ENCODE results near the gene ANO6.

The ANO6 gene

DNA sequence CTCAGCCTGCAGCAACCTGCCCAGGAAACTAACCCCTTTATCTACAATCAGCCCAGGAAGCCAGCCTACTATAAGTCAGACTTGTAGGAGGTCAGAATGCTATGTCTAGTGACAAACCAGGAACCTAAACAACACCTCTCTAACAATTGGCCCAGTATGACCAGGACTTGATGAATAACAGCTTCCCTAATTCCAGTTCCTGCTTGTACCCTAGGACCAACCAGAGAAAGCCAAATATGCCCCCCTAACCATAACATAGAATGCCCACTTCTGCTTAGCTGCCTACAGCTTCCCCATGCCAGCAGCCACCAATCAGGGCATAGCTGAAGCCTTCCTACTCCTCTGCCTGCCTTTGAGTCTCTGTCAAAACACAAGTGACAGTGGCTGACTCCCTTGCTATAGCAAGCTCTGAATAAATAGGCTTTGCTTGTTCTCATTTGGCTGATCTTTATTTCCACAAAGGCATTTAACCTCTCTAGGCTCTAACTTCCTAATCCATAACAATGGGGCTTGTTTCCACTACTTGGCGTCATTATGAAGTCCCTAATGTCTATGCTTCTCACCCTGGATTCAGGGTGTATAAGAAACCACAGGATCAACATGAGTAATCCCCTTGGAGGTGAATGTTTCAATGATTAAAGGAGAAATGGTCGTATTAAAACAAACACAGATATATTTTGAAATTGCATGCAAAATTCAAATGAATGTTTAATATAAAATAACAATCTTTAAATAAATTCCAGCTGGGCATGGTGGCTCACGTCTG lies 220.2 kb downstream of the ANO6 start:
- TF ChIP-seq CTCF (IDR thresholded peaks at IDR 0.05; ENCODE audit: low read depth, low read length, missing control alignments) = no peak
- no peak for DNase-seq (ENCODE audit: extremely low read depth, low read depth)
- H3K4me3 ChIP-seq (replicated peaks; ENCODE audit: low read depth, low read length) = no peak overlapping the region

- DNase-seq (ENCODE audit: extremely low read depth, low read depth) = no peak
- no peak overlapping the region for H3K4me3 ChIP-seq (replicated peaks; ENCODE audit: low read depth, low read length)
- TF ChIP-seq CTCF (IDR thresholded peaks at IDR 0.05; ENCODE audit: low read depth, low read length, missing control alignments) = no peak
Observed at GRCh38 chr12:45439039-45439438, 223.1 kb downstream of the ANO6 start.

DNA sequence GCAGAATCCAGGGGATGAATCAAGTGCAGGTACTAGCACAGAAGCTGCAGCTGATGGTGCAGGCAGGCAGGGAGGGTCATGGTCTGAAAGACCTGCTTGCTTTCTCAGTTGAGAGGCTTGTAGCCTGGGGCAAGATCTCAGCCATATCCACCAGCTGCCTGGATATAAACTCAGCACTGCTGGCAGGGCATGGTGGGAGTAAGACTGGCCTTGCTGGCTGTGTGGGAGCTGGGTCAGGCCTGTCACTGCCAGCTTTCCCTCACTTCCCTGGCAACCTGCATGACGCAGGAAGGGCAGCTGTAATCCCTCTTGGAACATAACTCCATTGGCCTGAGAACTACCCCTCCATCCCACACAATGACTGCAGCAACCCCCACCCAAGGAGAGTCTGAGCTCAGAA lies 230.1 kb downstream of the ANO6 start:
- TF ChIP-seq CTCF (IDR thresholded peaks at IDR 0.05; ENCODE audit: low read depth, low read length, missing control alignments) = no peak
- H3K4me3 ChIP-seq (replicated peaks; ENCODE audit: low read depth, low read length) = no peak overlapping the region
- no peak for DNase-seq (ENCODE audit: extremely low read depth, low read depth)

GRCh38 chr12:45458238-45458637 lies 242.3 kb downstream of the ANO6 start:
- DNase-seq (ENCODE audit: extremely low read depth, low read depth) = no peak
- no peak overlapping the region for H3K4me3 ChIP-seq (replicated peaks; ENCODE audit: low read depth, low read length)
- TF ChIP-seq CTCF (IDR thresholded peaks at IDR 0.05; ENCODE audit: low read depth, low read length, missing control alignments) = no peak

DNA sequence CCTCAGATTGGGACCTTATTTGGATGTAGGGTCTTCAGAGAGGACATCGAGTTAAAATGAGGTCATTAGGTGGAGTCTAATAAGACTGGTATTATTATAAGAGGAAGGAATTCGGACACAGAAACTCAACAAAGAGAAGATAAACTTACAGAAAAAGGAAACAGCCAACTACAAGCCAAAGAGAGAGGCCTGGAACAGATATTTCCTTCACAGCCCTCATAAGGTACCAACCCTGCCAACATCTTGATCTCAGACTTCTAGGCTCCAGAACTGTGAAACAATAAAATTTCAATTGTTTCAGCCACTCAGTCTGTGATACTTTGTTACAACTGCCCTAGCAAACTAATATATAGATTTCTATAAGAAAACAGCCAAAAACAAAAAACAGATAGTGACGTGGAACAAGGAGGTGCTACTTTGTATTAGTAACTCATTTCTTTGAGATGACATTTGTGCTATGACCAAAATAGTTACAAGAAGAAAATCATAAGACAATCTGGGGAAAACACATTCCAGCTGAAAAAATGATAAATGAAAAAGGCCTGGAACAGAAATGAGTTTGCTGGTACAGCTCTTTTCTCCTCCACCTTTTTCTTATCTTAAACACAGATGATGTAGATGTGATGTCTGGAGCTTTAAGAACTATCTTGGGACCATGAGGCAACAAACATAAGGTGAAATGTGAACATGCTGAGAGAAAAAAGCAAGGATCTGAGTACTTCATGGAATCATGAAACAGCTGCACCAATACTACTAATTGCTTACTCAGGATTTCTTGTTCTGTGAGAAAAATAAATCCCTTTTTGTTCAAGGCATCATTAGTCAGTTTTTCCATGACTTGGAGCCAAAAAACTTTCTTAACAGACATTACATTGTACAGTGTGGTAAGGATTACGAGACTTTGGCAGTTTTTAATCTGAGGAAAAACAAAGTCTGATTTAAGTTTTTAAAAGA lies 243.2 kb downstream of the ANO6 start:
- no peak for DNase-seq (ENCODE audit: extremely low read depth, low read depth)
- no peak overlapping the region for H3K4me3 ChIP-seq (replicated peaks; ENCODE audit: low read depth, low read length)
- TF ChIP-seq CTCF (IDR thresholded peaks at IDR 0.05; ENCODE audit: low read depth, low read length, missing control alignments) = no peak

DNA sequence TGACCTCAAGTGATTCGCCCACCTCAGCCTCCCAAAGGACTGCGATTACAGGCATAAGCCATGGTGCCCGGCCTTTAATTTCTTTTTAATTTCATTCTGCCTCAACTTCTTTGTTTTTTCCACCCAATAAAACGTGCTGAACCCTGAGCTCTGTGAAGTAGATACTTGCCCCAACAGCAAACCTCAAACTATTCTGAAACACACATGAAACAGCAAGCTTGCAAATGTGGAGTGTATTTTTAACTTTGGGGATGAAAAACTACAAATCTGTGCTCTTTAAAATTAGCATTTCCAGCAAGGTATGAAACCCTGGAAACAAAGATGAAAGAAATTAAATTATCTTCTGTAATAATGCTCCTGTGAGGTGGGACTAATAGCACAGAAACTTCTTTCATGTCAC lies 246.6 kb downstream of the ANO6 start:
- no peak for TF ChIP-seq CTCF (IDR thresholded peaks at IDR 0.05; ENCODE audit: low read depth, low read length, missing control alignments)
- no peak for DNase-seq (ENCODE audit: extremely low read depth, low read depth)
- H3K4me3 ChIP-seq (replicated peaks; ENCODE audit: low read depth, low read length) = no peak overlapping the region
